Testis (tissue), 2 donors: ENCODE data around the gene CABP4.

Experiments used
- CTCF ChIP-seq, 3 experiments: fragments of 450-650 bp in 2 of 3; fragments of 200-600 bp in 1 of 3; sonication (generic) in 1 of 3; IDR thresholded peaks; one replicate each; pipeline ENCODE4 v1.5.1; 2016 to 2019; ENCODE audit warnings: antibody characterized with exemption in 3 of 3, mild to moderate bottlenecking in 2 of 3, moderate library complexity in 1 of 3
- POLR2A ChIP-seq: fragments of 450-650 bp; IDR thresholded peaks from one replicate; pipeline ENCODE4 v1.6.1; 2017; ENCODE audit warnings: antibody characterized with exemption, mild to moderate bottlenecking, moderate library complexity

- no peak for TF ChIP-seq CTCF (IDR thresholded peaks at IDR 0.05)
- TF ChIP-seq POLR2A: no peak
Measured at GRCh38 chr11:67411785-67412152, 43.4 kb upstream of the CABP4 start.
